GM12873 (cell line): ENCODE data around the gene WDPCP.

Experiments
- TF ChIP-seq, protein P1 (sequence below): IDR thresholded peaks from 2 replicates; pipeline ENCODE4 v1.5.1; 2012; ENCODE audit warnings: low read depth, mild to moderate bottlenecking, moderate library complexity, low read length, control low read depth; ENCODE audit not compliant: insufficient read depth; ENCODE audit errors: missing control alignments

WDPCP gene

GRCh38 chr2:63617366-63617765, 29.1 kb upstream of the WDPCP start:
- TF ChIP-seq, protein P1, sequence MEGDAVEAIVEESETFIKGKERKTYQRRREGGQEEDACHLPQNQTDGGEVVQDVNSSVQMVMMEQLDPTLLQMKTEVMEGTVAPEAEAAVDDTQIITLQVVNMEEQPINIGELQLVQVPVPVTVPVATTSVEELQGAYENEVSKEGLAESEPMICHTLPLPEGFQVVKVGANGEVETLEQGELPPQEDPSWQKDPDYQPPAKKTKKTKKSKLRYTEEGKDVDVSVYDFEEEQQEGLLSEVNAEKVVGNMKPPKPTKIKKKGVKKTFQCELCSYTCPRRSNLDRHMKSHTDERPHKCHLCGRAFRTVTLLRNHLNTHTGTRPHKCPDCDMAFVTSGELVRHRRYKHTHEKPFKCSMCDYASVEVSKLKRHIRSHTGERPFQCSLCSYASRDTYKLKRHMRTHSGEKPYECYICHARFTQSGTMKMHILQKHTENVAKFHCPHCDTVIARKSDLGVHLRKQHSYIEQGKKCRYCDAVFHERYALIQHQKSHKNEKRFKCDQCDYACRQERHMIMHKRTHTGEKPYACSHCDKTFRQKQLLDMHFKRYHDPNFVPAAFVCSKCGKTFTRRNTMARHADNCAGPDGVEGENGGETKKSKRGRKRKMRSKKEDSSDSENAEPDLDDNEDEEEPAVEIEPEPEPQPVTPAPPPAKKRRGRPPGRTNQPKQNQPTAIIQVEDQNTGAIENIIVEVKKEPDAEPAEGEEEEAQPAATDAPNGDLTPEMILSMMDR = no peak

GRCh38 chr2:63614983-63615945, 27.0 kb upstream of the WDPCP start:
- TF ChIP-seq, protein P1 = no peak

GRCh38 chr2:63614448-63614968, 26.2 kb upstream of the WDPCP start:
- TF ChIP-seq, protein P1 = no peak

- TF ChIP-seq, protein P1 = no peak
These were observed 25.2 kb upstream of the WDPCP start for GRCh38 chr2:63613391-63613901.

DNA sequence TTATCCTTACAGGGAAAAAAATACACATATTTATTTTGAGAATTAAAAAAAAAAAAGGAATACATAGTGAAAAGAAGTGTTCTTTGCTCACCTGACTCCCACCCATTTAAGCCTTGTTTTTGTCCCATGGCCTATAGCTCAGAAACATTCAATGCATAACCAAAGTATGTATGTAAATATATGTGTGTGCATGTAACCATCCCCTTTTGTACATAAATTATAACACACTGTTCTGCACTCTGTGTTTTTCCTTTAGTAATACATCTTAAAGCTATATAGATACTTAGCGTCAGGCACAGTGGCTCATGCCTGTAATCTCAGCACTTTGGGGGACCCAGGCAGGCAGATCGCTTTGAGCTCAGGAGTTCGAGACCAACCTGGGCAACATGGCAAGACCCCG, 22.2 kb upstream of the WDPCP start:
- TF ChIP-seq, protein P1 = no peak

DNA sequence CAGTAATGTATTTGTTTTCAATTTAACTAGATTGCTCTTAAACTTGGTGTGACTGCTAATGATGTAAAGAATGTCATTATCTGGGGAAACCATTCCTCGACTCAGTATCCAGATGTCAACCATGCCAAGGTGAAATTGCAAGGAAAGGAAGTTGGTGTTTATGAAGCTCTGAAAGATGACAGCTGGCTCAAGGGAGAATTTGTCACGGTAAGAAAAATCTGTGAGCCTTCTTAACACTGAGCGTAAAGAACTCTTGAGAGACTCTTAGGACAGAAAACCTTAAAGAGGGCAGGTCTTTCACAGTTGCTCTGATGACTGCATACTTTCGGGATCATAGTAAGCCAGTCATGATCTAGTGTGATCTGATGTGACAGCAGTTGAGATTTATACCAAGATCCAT, 16.4 kb upstream of the WDPCP start:
- TF ChIP-seq, protein P1 = no peak

DNA sequence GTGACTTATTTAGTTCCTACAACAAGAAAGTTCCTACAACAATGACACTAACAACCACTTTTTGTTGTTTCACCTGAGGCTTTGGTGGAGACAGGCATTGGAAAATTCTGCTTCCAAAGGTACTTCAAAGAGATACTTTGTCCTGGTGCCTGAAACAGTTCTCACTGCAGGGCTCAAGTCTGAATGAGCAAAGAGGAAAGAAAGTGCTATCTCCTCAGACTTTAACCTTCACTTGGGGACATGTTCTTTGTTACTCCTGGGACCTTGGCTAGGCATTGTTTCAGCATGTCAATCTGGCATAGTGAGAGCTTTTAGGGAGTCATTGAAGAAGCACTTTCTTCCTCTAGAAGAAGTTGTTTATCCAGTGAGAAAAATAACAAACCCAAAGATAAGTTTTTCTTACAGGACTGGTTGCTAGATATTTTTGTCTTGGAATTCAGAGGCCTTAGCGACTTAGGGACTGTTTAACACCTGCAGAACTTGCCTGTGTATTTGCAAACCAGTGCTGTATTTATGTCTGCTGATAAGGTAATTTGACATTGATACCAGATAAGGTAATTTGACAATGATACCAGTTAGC, 12.7 kb upstream of the WDPCP start:
- TF ChIP-seq, protein P1 = no peak
